Measurements from ENCODE around the gene BRPF1. TPM values are rescaled to one million over a fixed set of nuclear protein-coding genes. Genes with fewer than 3 reads are reported as not detected.
A peak's percentile ranks its signal among the peaks of the same experiment; 100 is the strongest.

The BRPF1 gene
- total RNA-seq, 4 donors from 2014 or later, result 18.0 to 25.4 (median 21.6) TPM

- no peak overlapping the region for H3K4me3 ChIP-seq
- peaks cover 0 to 16% (median 3%) of the 10 kb centered on the region in 3 donors for H3K4me1 ChIP-seq
- H3K27me3 ChIP-seq, result no peaks in the 10 kb centered on the region
- WGBS, 2 donors (ENCODE audit: low coverage in 1 of 2), result 78 to 88% methylated on average over 2 to 5 of the region's 5 CpGs
- ATAC-seq, result no peak
- TF ChIP-seq POLR2A (IDR thresholded peaks at IDR 0.05) (no peak), POLR2AphosphoS5 (IDR thresholded peaks at IDR 0.05) (no peak), EP300 (IDR thresholded peaks at IDR 0.05) (no peak), CTCF (IDR thresholded peaks at IDR 0.05) (no peak)
- peak overlapping the region in 2 of 4 donors; percentile 67 to 72 for H3K27ac ChIP-seq
- no peaks in the 10 kb centered on the region for H3K36me3 ChIP-seq
- H3K9me3 ChIP-seq, result no peaks in the 10 kb centered on the region
Measured at GRCh38 chr3:9716801-9717555, 14.6 kb upstream of the BRPF1 start.

- ATAC-seq, result no peak
- Histone ChIP-seq H3K4me1 (peaks cover 0 to 16% (median 3%) of the 10 kb centered on the region in 3 donors), H3K4me3 (no peak overlapping the region), H3K36me3 (no peaks in the 10 kb centered on the region), H3K27ac (no peak overlapping the region), H3K9me3 (no peaks in the 10 kb centered on the region), H3K27me3 (no peaks in the 10 kb centered on the region)
- TF ChIP-seq POLR2A (IDR thresholded peaks at IDR 0.05) (no peak), POLR2AphosphoS5 (IDR thresholded peaks at IDR 0.05) (no peak), CTCF (IDR thresholded peaks at IDR 0.05) (no peak), EP300 (IDR thresholded peaks at IDR 0.05) (no peak)
- WGBS, 2 donors (ENCODE audit: low coverage in 1 of 2), result 95 to 100% methylated on average over 1 of the region's 1 CpG
Measured at GRCh38 chr3:9717563-9717962, 14.0 kb upstream of the BRPF1 start.

GRCh38 chr3:9718118-9718517 lies 13.4 kb upstream of the BRPF1 start:
- no peak for TF ChIP-seq POLR2A (IDR thresholded peaks at IDR 0.05)
- no peak for TF ChIP-seq POLR2AphosphoS5 (IDR thresholded peaks at IDR 0.05)
- no peak for TF ChIP-seq CTCF (IDR thresholded peaks at IDR 0.05)
- no peak for TF ChIP-seq EP300 (IDR thresholded peaks at IDR 0.05)
- WGBS, 2 donors (ENCODE audit: low coverage in 1 of 2), result 64 to 100% methylated on average over 2 of the region's 4 CpGs

GRCh38 chr3:9721015-9721699 lies 10.4 kb upstream of the BRPF1 start:
- no peak for ATAC-seq
- Histone ChIP-seq H3K4me3 (no peak overlapping the region), H3K36me3 (no peaks in the 10 kb centered on the region), H3K27me3 (no peaks in the 10 kb centered on the region), H3K9me3 (no peaks in the 10 kb centered on the region), H3K4me1 (peaks cover 0 to 3% (median under 1%) of the 10 kb centered on the region in 3 donors), H3K27ac (no peak overlapping the region)
- 17 to 32% methylated on average over 6 to 7 of the region's 7 CpGs for WGBS, 2 donors (ENCODE audit: low coverage in 1 of 2)
- TF ChIP-seq POLR2AphosphoS5 (IDR thresholded peaks at IDR 0.05), result no peak

More at GRCh38 chr3:9718118-9718517, 13.4 kb upstream of the BRPF1 start:
- Histone ChIP-seq H3K36me3 (no peaks in the 10 kb centered on the region), H3K4me3 (no peak overlapping the region), H3K27ac (no peak overlapping the region), H3K27me3 (no peaks in the 10 kb centered on the region), H3K9me3 (no peaks in the 10 kb centered on the region), H3K4me1 (peaks cover 0 to 16% (median 3%) of the 10 kb centered on the region in 3 donors)
- ATAC-seq, result no peak

- H3K36me3 ChIP-seq, result no peaks in the 10 kb centered on the region
- H3K27me3 ChIP-seq, result no peaks in the 10 kb centered on the region
- 80 to 84% methylated on average over 1 to 2 of the region's 2 CpGs for WGBS, 2 donors (ENCODE audit: low coverage in 1 of 2)
- no peaks in the 10 kb centered on the region for H3K9me3 ChIP-seq
- ATAC-seq, result no peak
- no peak overlapping the region for H3K4me3 ChIP-seq
- no peaks in the 10 kb centered on the region for H3K4me1 ChIP-seq
- TF ChIP-seq POLR2A (IDR thresholded peaks at IDR 0.05) (no peak), CTCF (IDR thresholded peaks at IDR 0.05) (no peak), EP300 (IDR thresholded peaks at IDR 0.05) (no peak), POLR2AphosphoS5 (IDR thresholded peaks at IDR 0.05) (no peak)
- H3K27ac ChIP-seq, result no peak overlapping the region
Measured at GRCh38 chr3:9721700-9722060, 9.9 kb upstream of the BRPF1 start.
